ENCODE results near the gene BMPR1A.
"Not testable (repeated sequence)": the region's sequence is repeated elsewhere in the genome, so short reads cannot be mapped to it uniquely, and the experiment has no call there.

BMPR1A gene

GRCh38 chr10:86861351-86861750 is 104.9 kb downstream of the BMPR1A start:
- DNase-seq (ENCODE audit: low read depth, low spot score): no peak
- no peak overlapping the region for H3K4me3 ChIP-seq (ENCODE audit: low read length)

GRCh38 chr10:86862373-86862772 is 106.0 kb downstream of the BMPR1A start:
- H3K4me3 ChIP-seq (ENCODE audit: low read length): no peak overlapping the region
- DNase-seq (ENCODE audit: low read depth, low spot score): no peak

- no peak overlapping the region for H3K4me3 ChIP-seq (ENCODE audit: low read length)
- DNase-seq (ENCODE audit: low read depth, low spot score): no peak
Observed at GRCh38 chr10:86862786-86863483, 106.5 kb downstream of the BMPR1A start.

GRCh38 chr10:86863484-86863842 is 107.0 kb downstream of the BMPR1A start:
- no peak for DNase-seq (ENCODE audit: low read depth, low spot score)
- no peak overlapping the region for H3K4me3 ChIP-seq (ENCODE audit: low read length)

GRCh38 chr10:86865011-86865811 is 108.8 kb downstream of the BMPR1A start:
- not testable (repeated sequence) for DNase-seq (ENCODE audit: low read depth, low spot score); H3K4me3 ChIP-seq (ENCODE audit: low read length)

GRCh38 chr10:86867149-86867548 is 110.7 kb downstream of the BMPR1A start:
- DNase-seq (ENCODE audit: low read depth, low spot score): no peak
- no peak overlapping the region for H3K4me3 ChIP-seq (ENCODE audit: low read length)

- DNase-seq (ENCODE audit: low read depth, low spot score): no peak
- no peak overlapping the region for H3K4me3 ChIP-seq (ENCODE audit: low read length)
Observed at GRCh38 chr10:86868353-86868752, 111.9 kb downstream of the BMPR1A start.

GRCh38 chr10:86870679-86871078 is 114.3 kb downstream of the BMPR1A start:
- DNase-seq (ENCODE audit: low read depth, low spot score): no peak
- no peak overlapping the region for H3K4me3 ChIP-seq (ENCODE audit: low read length)

- no peak for DNase-seq (ENCODE audit: low read depth, low spot score)
Observed at GRCh38 chr10:86871563-86872183, 115.3 kb downstream of the BMPR1A start.

GRCh38 chr10:86872757-86873156 is 116.3 kb downstream of the BMPR1A start:
- no peak overlapping the region for H3K4me3 ChIP-seq (ENCODE audit: low read length)
- no peak for DNase-seq (ENCODE audit: low read depth, low spot score)

More at GRCh38 chr10:86871563-86872183, 115.3 kb downstream of the BMPR1A start:
- no peak overlapping the region for H3K4me3 ChIP-seq (ENCODE audit: low read length)

- H3K4me3 ChIP-seq (ENCODE audit: low read length): no peak overlapping the region
- DNase-seq (ENCODE audit: low read depth, low spot score): peak; percentile 6
Observed at GRCh38 chr10:86876748-86877147, 120.3 kb downstream of the BMPR1A start.

- H3K4me3 ChIP-seq (ENCODE audit: low read length): no peak overlapping the region
- DNase-seq (ENCODE audit: low read depth, low spot score): peak; percentile 56
Observed at GRCh38 chr10:86878983-86879713, 122.7 kb downstream of the BMPR1A start.

- DNase-seq (ENCODE audit: low read depth, low spot score): no peak
- no peak overlapping the region for H3K4me3 ChIP-seq (ENCODE audit: low read length)
Observed at GRCh38 chr10:86880971-86881370, 124.6 kb downstream of the BMPR1A start.

- no peak overlapping the region for H3K4me3 ChIP-seq (ENCODE audit: low read length)
- DNase-seq (ENCODE audit: low read depth, low spot score): peak; percentile 27
Observed at GRCh38 chr10:86888585-86889381, 132.4 kb downstream of the BMPR1A start.

- DNase-seq (ENCODE audit: low read depth, low spot score): no peak
- H3K4me3 ChIP-seq (ENCODE audit: low read length): no peak overlapping the region
Observed at GRCh38 chr10:86889997-86890396, 133.6 kb downstream of the BMPR1A start.

GRCh38 chr10:86898511-86898910 is 142.1 kb downstream of the BMPR1A start:
- H3K4me3 ChIP-seq (ENCODE audit: low read length): no peak overlapping the region
- DNase-seq (ENCODE audit: low read depth, low spot score): no peak

GRCh38 chr10:86899132-86899531 is 142.7 kb downstream of the BMPR1A start:
- no peak overlapping the region for H3K4me3 ChIP-seq (ENCODE audit: low read length)
- no peak for DNase-seq (ENCODE audit: low read depth, low spot score)

GRCh38 chr10:86899670-86900276 is 143.4 kb downstream of the BMPR1A start:
- H3K4me3 ChIP-seq (ENCODE audit: low read length): no peak overlapping the region
- peak; percentile 22 for DNase-seq (ENCODE audit: low read depth, low spot score)
